Sigmoid colon (tissue), 7 donors: ENCODE results near the gene CARD9. TPM values are rescaled to one million over a fixed set of nuclear protein-coding genes. Genes with fewer than 3 reads are reported as not detected.
"Not testable (repeated sequence)": the region's sequence is repeated elsewhere in the genome, so short reads cannot be mapped to it uniquely, and the experiment has no call there.

Experiments
- DNase-seq: peaks from one replicate; pipeline ENCODE4 v3.0.0-alpha.2; 2019
- H3K27ac ChIP-seq, 4 donors: fragments of 200-600 bp; sonication (generic); one replicate each; pipeline ENCODE4 v1.5.1; 2016 to 2019; ENCODE audit warnings: mild to moderate bottlenecking in 1 of 4
- H3K27me3 ChIP-seq, 3 donors: fragments of 200-600 bp; sonication (generic); one replicate each; pipeline ENCODE4 v1.5.1; 2019; ENCODE audit warnings: mild to moderate bottlenecking in 1 of 3
- H3K36me3 ChIP-seq, 4 donors: fragments of 200-600 bp; sonication (generic); one replicate each; pipeline ENCODE4 v1.5.1; 2016 to 2019
- H3K4me1 ChIP-seq, 4 donors: fragments of 200-600 bp; sonication (generic); one replicate each; pipeline ENCODE4 v1.5.1; 2017 to 2019
- H3K4me3 ChIP-seq, 4 donors: fragments of 200-600 bp; sonication (generic); one replicate each; pipeline ENCODE4 v1.5.1; 2017 to 2019; ENCODE audit warnings: mild to moderate bottlenecking in 2 of 4, moderate library complexity in 1 of 4
- H3K9me3 ChIP-seq, 4 donors: fragments of 200-600 bp in 3 of 4; sonication (generic) in 3 of 4; one replicate each; pipeline versions ENCODE4 v1.5.1 to v1.6.1; 2013 to 2019
- CTCF ChIP-seq, 4 experiments: fragments of 450-650 bp in 3 of 4; fragments of 200-600 bp in 1 of 4; IDR thresholded peaks; one replicate each; pipeline ENCODE4 v1.5.1; 2016 to 2019; ENCODE audit warnings: antibody characterized with exemption in 4 of 4, mild to moderate bottlenecking in 3 of 4, moderate library complexity in 2 of 4
- EP300 ChIP-seq, 4 donors: sonication (generic); formaldehyde crosslinking; IDR thresholded peaks; one replicate each; pipeline ENCODE4 v1.6.1; 2017; ENCODE audit warnings: antibody characterized with exemption in 4 of 4
- POLR2A ChIP-seq, 2 donors: fragments of 450-650 bp; IDR thresholded peaks; one replicate each; pipeline ENCODE4 v1.6.1; 2016; ENCODE audit warnings: antibody characterized with exemption in 2 of 2, mild to moderate bottlenecking in 2 of 2, moderate library complexity in 2 of 2
- POLR2AphosphoS5 ChIP-seq, 4 donors: sonication (generic); formaldehyde crosslinking; IDR thresholded peaks; one replicate each; pipeline ENCODE4 v1.6.1; 2017; ENCODE audit warnings: antibody characterized with exemption in 4 of 4
- WGBS, 2 donors: extraction: QIAGEN DNeasy Blood & Tissue Kit; methylation state at CpG; one replicate each; pipeline ENCODE4 v1.1.7; 2013; 5-methylcytosine and 5-hydroxymethylcytosine counted together
- intact Hi-C: fragments of 100-400 bp; cut with DNase I; formaldehyde crosslinking; loops from one replicate; pipeline ENCODE4 v1.15.1; 2023
- polyA plus RNA-seq, 3 donors: library from polyadenylated mRNA; stranded (reverse); fragments of 200-250 nt; gene quantifications; one replicate each; pipeline ENCODE4 v1.2.3, GENCODE V29; 2013
- total RNA-seq, 4 donors: library from RNA; depleted of rRNA; stranded (reverse); fragments of >200 nt; gene quantifications; one replicate each; pipeline ENCODE4 v1.1.0, GENCODE V29; 2016
- donor health status: healthy with polysubstance abuse.
- donor health status: Bipolar disorder and iron deficiency.
- donor health status: healthy.

Gene CARD9
- total and polyA plus RNA-seq, 7 donors, result 1.5 to 6.9 (median 2.3) TPM

GRCh38 chr9:136323371-136323789 lies 50.1 kb downstream of the CARD9 start:
- 15 to 43% methylated on average over 17 of the region's 17 CpGs for WGBS, 2 donors
- no peak overlapping the region for H3K27ac ChIP-seq
- H3K9me3 ChIP-seq, result no peaks in the 10 kb centered on the region
- H3K36me3 ChIP-seq, result no peaks in the 10 kb centered on the region
- DNase-seq, result no peak
- intact Hi-C loops, result loop anchor here (10.0 kb wide), 1 partner anchor 321 kb away; no protein-coding TSS in a partner anchor
- peaks cover 0 to 20% (median 16%) of the 10 kb centered on the region in 4 donors for H3K4me1 ChIP-seq
- no peak overlapping the region for H3K4me3 ChIP-seq
- H3K27me3 ChIP-seq, result no peaks in the 10 kb centered on the region
- no peak for TF ChIP-seq EP300 (IDR thresholded peaks at IDR 0.05)

- no peak for DNase-seq
- Histone ChIP-seq H3K4me1 (peaks cover 0 to 14% (median 11%) of the 10 kb centered on the region in 4 donors), H3K27ac (no peak overlapping the region), H3K9me3 (no peaks in the 10 kb centered on the region), H3K4me3 (no peak overlapping the region), H3K27me3 (no peaks in the 10 kb centered on the region), H3K36me3 (no peaks in the 10 kb centered on the region)
- TF ChIP-seq POLR2A (IDR thresholded peaks at IDR 0.05) (no peak), CTCF (IDR thresholded peaks at IDR 0.05) (no peak), POLR2AphosphoS5 (IDR thresholded peaks at IDR 0.05) (no peak)
- intact Hi-C loops, result loop anchor here (10.0 kb wide), 1 partner anchor 322 kb away; no protein-coding TSS in a partner anchor
- 31 to 61% methylated on average over 23 of the region's 23 CpGs for WGBS, 2 donors
Observed at GRCh38 chr9:136322756-136323330, 50.6 kb downstream of the CARD9 start.

GRCh38 chr9:136321561-136321960 lies 51.9 kb downstream of the CARD9 start:
- Histone ChIP-seq H3K9me3 (no peaks in the 10 kb centered on the region), H3K27ac (no peak overlapping the region), H3K27me3 (no peaks in the 10 kb centered on the region), H3K4me3 (no peak overlapping the region), H3K4me1 (peaks cover 0 to 7% (median 3%) of the 10 kb centered on the region in 4 donors), H3K36me3 (no peaks in the 10 kb centered on the region)
- TF ChIP-seq EP300 (IDR thresholded peaks at IDR 0.05) (no peak), POLR2A (IDR thresholded peaks at IDR 0.05) (no peak), POLR2AphosphoS5 (IDR thresholded peaks at IDR 0.05) (no peak), CTCF (IDR thresholded peaks at IDR 0.05) (no peak)
- DNase-seq, result no peak
- 85 to 90% methylated on average over 19 of the region's 19 CpGs for WGBS, 2 donors
- intact Hi-C loops, result loop anchor here (10.0 kb wide), 1 partner anchor 323 kb away; no protein-coding TSS in a partner anchor

- not testable (repeated sequence) for H3K27ac ChIP-seq, H3K9me3 ChIP-seq, H3K36me3 ChIP-seq, H3K4me3 ChIP-seq, H3K4me1 ChIP-seq, DNase-seq, H3K27me3 ChIP-seq
- intact Hi-C loops, result loop anchor here (10.0 kb wide), 1 partner anchor 324 kb away; no protein-coding TSS in a partner anchor
Observed at GRCh38 chr9:136320972-136321371, 52.5 kb downstream of the CARD9 start.

- H3K27me3 ChIP-seq, DNase-seq, H3K36me3 ChIP-seq, H3K9me3 ChIP-seq, H3K27ac ChIP-seq, H3K4me3 ChIP-seq, H3K4me1 ChIP-seq: not testable (repeated sequence)
- 93 to 94% methylated on average over 3 of the region's 3 CpGs for whole genome bisulfite sequencing, 2 donors
- intact Hi-C loops, result loop anchor here (10.0 kb wide), 1 partner anchor 325 kb away; no protein-coding TSS in a partner anchor
Observed at GRCh38 chr9:136319955-136320354, 53.5 kb downstream of the CARD9 start.

- H3K4me3 ChIP-seq, H3K27me3 ChIP-seq, H3K9me3 ChIP-seq, H3K36me3 ChIP-seq, H3K27ac ChIP-seq, intact Hi-C loops, DNase-seq, H3K4me1 ChIP-seq: not testable (repeated sequence)
- 95 to 97% methylated on average over 14 of the region's 14 CpGs for WGBS, 2 donors
Observed at GRCh38 chr9:136319244-136319643, 54.2 kb downstream of the CARD9 start.

- Histone ChIP-seq H3K27me3 (no peaks in the 10 kb centered on the region), H3K9me3 (no peaks in the 10 kb centered on the region), H3K4me1 (no peaks in the 10 kb centered on the region), H3K27ac (no peak overlapping the region), H3K36me3 (no peaks in the 10 kb centered on the region), H3K4me3 (no peak overlapping the region)
- TF ChIP-seq POLR2AphosphoS5 (IDR thresholded peaks at IDR 0.05) (no peak), EP300 (IDR thresholded peaks at IDR 0.05) (no peak), CTCF (IDR thresholded peaks at IDR 0.05) (no peak), POLR2A (IDR thresholded peaks at IDR 0.05) (no peak)
- DNase-seq, result no peak
- WGBS, 2 donors, result 67 to 68% methylated on average over 16 of the region's 16 CpGs
- intact Hi-C loops, result no loop called here
Observed at GRCh38 chr9:136318776-136319241, 54.7 kb downstream of the CARD9 start.
